OCI-LY3 (cell line): ENCODE data around the gene SLC35F2.

Experiments used
- EZH2phosphoT487 ChIP-seq: fragments of 200-600 bp; shearing (Covaris generic); IDR thresholded peaks from 2 replicates; pipeline ENCODE4 v1.6.1; 2018; ENCODE audit warnings: antibody characterized with exemption, mixed run types, low read depth
- TF ChIP-seq, protein P1 (sequence below): fragments of 200-600, 300-600 bp; sonication (generic); IDR thresholded peaks from 2 replicates; pipeline ENCODE4 v1.5.1; 2014; ENCODE audit warnings: antibody characterized with exemption, low read length, low read depth

DNA sequence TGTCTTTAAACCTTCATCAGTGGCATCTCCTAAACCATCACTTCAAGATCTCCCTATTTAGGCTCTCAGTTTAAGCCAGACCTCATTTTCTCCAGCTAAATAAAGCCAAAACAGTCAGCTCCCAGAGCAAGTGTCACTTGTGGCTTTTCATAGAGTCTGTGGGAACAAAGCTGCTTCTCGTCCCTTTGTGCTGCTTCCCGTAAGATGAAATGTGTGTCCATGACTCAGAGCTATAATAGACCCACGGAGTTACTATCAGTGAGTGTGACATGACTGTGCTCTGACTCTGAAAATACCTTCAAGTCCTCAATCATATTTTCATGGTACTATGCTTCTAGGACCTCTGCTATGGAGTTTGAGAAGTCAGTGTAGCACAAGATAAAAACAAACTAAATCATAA is 89.4 kb downstream of the SLC35F2 start:
- TF ChIP-seq, protein P1, sequence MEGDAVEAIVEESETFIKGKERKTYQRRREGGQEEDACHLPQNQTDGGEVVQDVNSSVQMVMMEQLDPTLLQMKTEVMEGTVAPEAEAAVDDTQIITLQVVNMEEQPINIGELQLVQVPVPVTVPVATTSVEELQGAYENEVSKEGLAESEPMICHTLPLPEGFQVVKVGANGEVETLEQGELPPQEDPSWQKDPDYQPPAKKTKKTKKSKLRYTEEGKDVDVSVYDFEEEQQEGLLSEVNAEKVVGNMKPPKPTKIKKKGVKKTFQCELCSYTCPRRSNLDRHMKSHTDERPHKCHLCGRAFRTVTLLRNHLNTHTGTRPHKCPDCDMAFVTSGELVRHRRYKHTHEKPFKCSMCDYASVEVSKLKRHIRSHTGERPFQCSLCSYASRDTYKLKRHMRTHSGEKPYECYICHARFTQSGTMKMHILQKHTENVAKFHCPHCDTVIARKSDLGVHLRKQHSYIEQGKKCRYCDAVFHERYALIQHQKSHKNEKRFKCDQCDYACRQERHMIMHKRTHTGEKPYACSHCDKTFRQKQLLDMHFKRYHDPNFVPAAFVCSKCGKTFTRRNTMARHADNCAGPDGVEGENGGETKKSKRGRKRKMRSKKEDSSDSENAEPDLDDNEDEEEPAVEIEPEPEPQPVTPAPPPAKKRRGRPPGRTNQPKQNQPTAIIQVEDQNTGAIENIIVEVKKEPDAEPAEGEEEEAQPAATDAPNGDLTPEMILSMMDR, result no peak
- no peak for TF ChIP-seq EZH2phosphoT487
